ENCODE measurements around the gene CFB. TPM values are rescaled to one million over a fixed set of nuclear protein-coding genes. Genes with fewer than 3 reads are reported as not detected.

The CFB gene
- total and polyA plus RNA-seq, 2 of the 13 experiments (the other 11 are each of a cell fraction or from before 2014, with no cell fraction given) = 171 to 513 TPM

DNA sequence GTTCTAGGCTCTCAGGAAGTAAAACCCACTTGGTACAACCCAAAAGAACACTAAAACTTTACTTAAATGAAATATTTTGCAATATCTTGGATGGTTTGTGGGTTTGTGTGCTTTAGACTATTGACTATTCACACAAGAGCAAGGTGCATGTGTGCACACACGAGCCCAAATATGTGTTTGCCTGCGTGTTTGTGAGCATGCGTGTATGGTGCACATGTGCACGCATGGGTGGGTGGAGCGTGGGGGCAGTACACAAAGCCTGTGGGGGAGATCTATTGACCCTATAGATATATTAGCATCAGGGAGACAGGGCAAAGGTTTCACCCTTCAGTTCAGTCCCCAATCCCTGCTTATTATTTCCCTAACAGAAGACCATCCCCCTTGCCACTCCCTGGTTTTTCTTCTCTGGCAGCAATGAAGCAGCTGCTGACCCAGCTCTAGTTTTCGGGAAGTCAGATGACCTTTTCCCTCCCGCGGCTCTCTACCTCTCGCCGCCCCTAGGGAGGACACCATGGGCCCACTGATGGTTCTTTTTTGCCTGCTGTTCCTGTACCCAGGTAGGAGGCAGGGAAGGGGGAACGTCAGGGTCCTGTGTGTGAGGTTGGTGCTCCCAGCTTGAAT lies 18.5 kb upstream of the CFB start, which contains the start of gene C2 (continued):
- TF ChIP-seq ZNF275 (CRISPR knock-in tag; IDR thresholded peaks at IDR 0.05; ENCODE audit: borderline replicate concordance) (no peak), HOXA9 (CRISPR knock-in tag; IDR thresholded peaks at IDR 0.05; ENCODE audit: borderline replicate concordance) (no peak), PRDM15 (CRISPR knock-in tag; IDR thresholded peaks at IDR 0.05) (no peak), PITX1 (CRISPR knock-in tag; IDR thresholded peaks at IDR 0.05) (peak; percentile 77; the same call in 1 of the 2 replicates), ZC3H4 (CRISPR knock-in tag; IDR thresholded peaks at IDR 0.05; ENCODE audit: borderline replicate concordance) (no peak), TP53 (CRISPR knock-in tag; conservative IDR thresholded peaks at IDR 0.05) (no peak), THAP9 (CRISPR knock-in tag; IDR thresholded peaks at IDR 0.05; ENCODE audit: borderline replicate concordance) (no peak), ZNF607 (CRISPR knock-in tag; IDR thresholded peaks at IDR 0.05; ENCODE audit: borderline replicate concordance) (peak; percentile 64; the same call in 1 of the 2 replicates), AHR (CRISPR knock-in tag; IDR thresholded peaks at IDR 0.05) (peak; percentile 62), ZNF782 (CRISPR knock-in tag; IDR thresholded peaks at IDR 0.05; ENCODE audit: borderline replicate concordance) (no peak), ZFP90 (CRISPR knock-in tag; IDR thresholded peaks at IDR 0.05; ENCODE audit: borderline replicate concordance) (no peak; the same call in 1 of the 2 replicates), ZNF615 (CRISPR knock-in tag; IDR thresholded peaks at IDR 0.05; ENCODE audit: borderline replicate concordance) (no peak; the same call in 1 of the 2 replicates), CREBL2 (CRISPR knock-in tag; IDR thresholded peaks at IDR 0.05; ENCODE audit: borderline replicate concordance) (no peak), ZNF329 (CRISPR knock-in tag; IDR thresholded peaks at IDR 0.05; ENCODE audit: low read depth) (no peak), ZFX (CRISPR knock-in tag; IDR thresholded peaks at IDR 0.05; ENCODE audit: low read depth) (peak; percentile 40; the same call in 1 of the 2 replicates), ZNF672 (CRISPR knock-in tag; IDR thresholded peaks at IDR 0.05) (no peak), JDP2 (CRISPR knock-in tag; IDR thresholded peaks at IDR 0.05; ENCODE audit: borderline replicate concordance) (no peak), HIVEP1 (CRISPR knock-in tag; IDR thresholded peaks at IDR 0.05) (no peak), ZNF230 (CRISPR knock-in tag; IDR thresholded peaks at IDR 0.05) (no peak), ZFP41 (CRISPR knock-in tag; IDR thresholded peaks at IDR 0.05; ENCODE audit: borderline replicate concordance) (no peak)
- TF ChIP-seq, protein P1, sequence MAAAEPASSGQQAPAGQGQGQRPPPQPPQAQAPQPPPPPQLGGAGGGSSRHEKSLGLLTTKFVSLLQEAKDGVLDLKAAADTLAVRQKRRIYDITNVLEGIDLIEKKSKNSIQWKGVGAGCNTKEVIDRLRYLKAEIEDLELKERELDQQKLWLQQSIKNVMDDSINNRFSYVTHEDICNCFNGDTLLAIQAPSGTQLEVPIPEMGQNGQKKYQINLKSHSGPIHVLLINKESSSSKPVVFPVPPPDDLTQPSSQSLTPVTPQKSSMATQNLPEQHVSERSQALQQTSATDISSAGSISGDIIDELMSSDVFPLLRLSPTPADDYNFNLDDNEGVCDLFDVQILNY (CRISPR knock-in tag; conservative IDR thresholded peaks at IDR 0.05) = no peak
